Kidney (tissue), 22 donors: Measurements from ENCODE around the gene GAB2. TPM values are rescaled to one million over a fixed set of nuclear protein-coding genes. Genes with fewer than 3 reads are reported as not detected.
A peak's percentile ranks its signal among the peaks of the same experiment; 100 is the strongest.
"Not testable (repeated sequence)": the region's sequence is repeated elsewhere in the genome, so short reads cannot be mapped to it uniquely, and the experiment has no call there.

Experiments used
- DNase-seq, 5 donors: peaks; one replicate each; pipeline ENCODE4 v3.0.0-alpha.2; 2013 to 2020
- FAIRE-seq: peaks from 2 replicates; lab custom pipeline; 2012; peaks lifted over from hg19 to GRCh38; lab: Jason Lieb, UNC
- H3K27ac ChIP-seq, 2 donors: one replicate each; pipeline ENCODE4 v1.7.0; 2013; ENCODE audit warnings: low read depth in 2 of 2, low read length in 2 of 2, inconsistent platforms in 1 of 2
- H3K27me3 ChIP-seq: one replicate; pipeline ENCODE4 v1.7.1; 2013; ENCODE audit warnings: low read length, inconsistent platforms; ENCODE audit not compliant: control insufficient read depth, insufficient read depth
- H3K36me3 ChIP-seq, 3 donors: one replicate each; pipeline versions ENCODE4 v1.7.0 to v1.7.1; 2013; ENCODE audit warnings: low read length in 3 of 3, control low read depth in 1 of 3, inconsistent platforms in 1 of 3; ENCODE audit not compliant: insufficient read depth in 3 of 3, control insufficient read depth in 2 of 3
- H3K4me1 ChIP-seq, 3 donors: one replicate each; pipeline versions ENCODE4 v1.7.0 to v1.7.1; 2013; ENCODE audit warnings: low read length in 3 of 3, inconsistent platforms in 1 of 3, low read depth in 1 of 3; ENCODE audit not compliant: control insufficient read depth in 2 of 3, insufficient read depth in 2 of 3
- H3K4me3 ChIP-seq, 3 donors: one replicate each; pipeline versions ENCODE4 v1.7.0 to v1.8.1; 2013; ENCODE audit warnings: low read length in 3 of 3, control low read depth in 1 of 3, inconsistent platforms in 1 of 3
- H3K9ac ChIP-seq, 3 donors: one replicate each; pipeline versions ENCODE4 v1.7.0 to v1.7.1; 2013; ENCODE audit warnings: low read length in 3 of 3, control low read depth in 1 of 3, inconsistent platforms in 1 of 3
- H3K9me3 ChIP-seq, 3 donors: one replicate each; pipeline versions ENCODE4 v1.7.0 to v1.7.1; 2013; ENCODE audit warnings: low read length in 3 of 3, control low read depth in 1 of 3, inconsistent platforms in 1 of 3; ENCODE audit not compliant: control insufficient read depth in 2 of 3, insufficient read depth in 1 of 3
- CTCF ChIP-seq: IDR thresholded peaks from 3 replicates; pipeline ENCODE4 v1.5.1; 2012; ENCODE audit warnings: mild to moderate bottlenecking, moderate library complexity, borderline replicate concordance; ENCODE audit not compliant: insufficient read depth; ENCODE audit errors: extremely low read depth
- intact Hi-C: fragments of 100-400 bp; cut with DNase I; formaldehyde crosslinking; loops from one replicate; pipeline ENCODE4 v1.11.1; 2022
- long read RNA-seq, 10 donors: library from polyadenylated mRNA in 1 of 10; unstranded in 1 of 10; transcript quantifications; one replicate each; pipeline ENCODE4 v2.0.0 and lab custom pipeline, GENCODE V29; 2021 to 2026
- polyA plus RNA-seq: library from polyadenylated mRNA; stranded (reverse); fragments of 350-450 nt; fragmentation: Illumina TruSeq; extraction: RNeasy Lipid Tissue Mini Kit (QIAGEN cat#74804); gene quantifications from one replicate; pipeline ENCODE4 v1.2.3, GENCODE V29; 2014; ENCODE audit warnings: low read depth, low replicate concordance; ENCODE audit not compliant: insufficient read depth
- total RNA-seq: library from RNA; stranded (reverse); fragmentation: NEBNext Ultra II Directional; extraction: Animal tissue kit (Norgen Biotek cat#: 25700); gene quantifications from one replicate; pipeline ENCODE4 v1.2.1, GENCODE V29; 2021
- donor health status: control.
- donor health status: control.
- donor health status: control.
- donor health status: control.
- donor health status: control.
- donor health status: DM: yes; HTN: yes; CAD: no.
- donor health status: Normal renal cell carcinoma (clear cell type).

GAB2 gene
- total RNA-seq: 23.6 TPM
- 3.3 TPM for polyA plus RNA-seq
- long read RNA-seq, donor 1: 0 reads
- long read RNA-seq, donor 2: 0 reads
- long read RNA-seq, donor 3, full-length matches to known transcripts: 1 of 1 reads
- long read RNA-seq, donor 3, partial matches to known transcripts: 0 of 1 reads
- long read RNA-seq, donor 3, other reads (novel, unspliced or antisense): 0 of 1 reads
- long read RNA-seq, donor 4, full-length matches to known transcripts: 5 of 5 reads
- long read RNA-seq, donor 4, partial matches to known transcripts: 0 of 5 reads
- long read RNA-seq, donor 4, other reads (novel, unspliced or antisense): 0 of 5 reads
- long read RNA-seq, donor 5: 0 reads
- long read RNA-seq, donor 6: 0 reads
- long read RNA-seq, donor 7, partial matches to known transcripts: 0 of 3 reads
- long read RNA-seq, donor 7, other reads (novel, unspliced or antisense): 3 of 3 reads
- long read RNA-seq, donor 8: 0 reads
- long read RNA-seq, donor 9: 0 reads
- long read RNA-seq, donor 10, full-length matches to known transcripts: 1 of 6 reads
- long read RNA-seq, donor 10, partial matches to known transcripts: 5 of 6 reads
- long read RNA-seq, donor 10, other reads (novel, unspliced or antisense): 0 of 6 reads

GRCh38 chr11:78417175-78417887 lies at the start of gene GAB2:
Gene GAB2 (minus strand): TSS chr11:78417820. CDS start chr11:78417720, 100 bp downstream.
- FAIRE-seq (no peak), DNase-seq (peak in 3 of 5 donors; percentile 46 to 88 (median 84))
- no peaks in the 10 kb centered on the region for H3K36me3 ChIP-seq
- peak within 1 kb of the TSS; percentile 69 to 80 (median 78) for H3K4me3 ChIP-seq
- intact Hi-C loops: no loop called here
- H3K9me3 ChIP-seq: no peaks in the 10 kb centered on the region
- H3K27ac ChIP-seq: peak within 1 kb of the TSS; percentile 91 to 96
- H3K27me3 ChIP-seq: no peaks in the 10 kb centered on the region
- H3K9ac ChIP-seq: peak within 1 kb of the TSS; percentile 67 to 92 (median 79)
- no peak for TF ChIP-seq CTCF
- H3K4me1 ChIP-seq: peaks cover 7 to 19% (median 19%) of the 10 kb centered on the region in 3 donors

- H3K27ac ChIP-seq: no peak overlapping the region
- H3K9ac ChIP-seq: no peak overlapping the region
- TF ChIP-seq CTCF: no peak
- H3K27me3 ChIP-seq: no peaks in the 10 kb centered on the region
- no peak overlapping the region for H3K4me3 ChIP-seq
- intact Hi-C loops: no loop called here
- FAIRE-seq (no peak), DNase-seq (no peak)
- H3K4me1 ChIP-seq: no peaks in the 10 kb centered on the region
- no peaks in the 10 kb centered on the region for H3K36me3 ChIP-seq
- H3K9me3 ChIP-seq: no peaks in the 10 kb centered on the region
Observed at GRCh38 chr11:78467370-78467769, 49.8 kb upstream of the GAB2 start.

- Histone ChIP-seq H3K27ac (no peak overlapping the region), H3K36me3 (no peaks in the 10 kb centered on the region), H3K4me3 (no peak overlapping the region), H3K4me1 (no peaks in the 10 kb centered on the region), H3K9ac (no peak overlapping the region), H3K9me3 (no peaks in the 10 kb centered on the region), H3K27me3 (no peaks in the 10 kb centered on the region)
- DNase-seq (peak in 1 of 5 donors; percentile 53), FAIRE-seq (no peak)
- intact Hi-C loops: no loop called here
- no peak for TF ChIP-seq CTCF
Observed at GRCh38 chr11:78465169-78465942, 47.7 kb upstream of the GAB2 start.

GRCh38 chr11:78464787-78465168 lies 47.2 kb upstream of the GAB2 start:
- H3K27ac ChIP-seq, DNase-seq, H3K4me3 ChIP-seq, H3K36me3 ChIP-seq, H3K4me1 ChIP-seq, H3K27me3 ChIP-seq, FAIRE-seq, H3K9me3 ChIP-seq, intact Hi-C loops, H3K9ac ChIP-seq: not testable (repeated sequence)
